Loucy (cell line): Measurements from ENCODE around the gene MYCBPAP.

Source experiments
- H2AFZ ChIP-seq: fragments of 200-600 bp; sonication (generic); 2 replicates; pipeline ENCODE4 v1.6.0; 2016; ENCODE audit warnings: antibody characterized with exemption, mild to moderate bottlenecking, low read length, moderate library complexity
- H3F3A ChIP-seq: fragments of 200-600 bp; 2 replicates; pipeline ENCODE4 v1.6.0; 2016; ENCODE audit warnings: antibody characterized with exemption, low read depth, mild to moderate bottlenecking
- H3K27me3 ChIP-seq: fragments of 200-600 bp; sonication (generic); 2 replicates; pipeline ENCODE4 v1.6.1; 2014; ENCODE audit warnings: low read length, mild to moderate bottlenecking; ENCODE audit not compliant: insufficient read depth, poor library complexity, severe bottlenecking
- H3K36me3 ChIP-seq: fragments of 200-600 bp; sonication (generic); 2 replicates; pipeline ENCODE4 v1.6.1; 2016; ENCODE audit warnings: low read length; ENCODE audit not compliant: insufficient read depth
- H3K4me1 ChIP-seq: fragments of 200-600 bp; sonication (generic); 2 replicates; pipeline ENCODE4 v1.5.1; 2014; ENCODE audit warnings: low read length, mild to moderate bottlenecking; ENCODE audit not compliant: insufficient read depth, poor library complexity, severe bottlenecking
- H3K4me2 ChIP-seq: fragments of 200-600 bp; sonication (generic); 2 replicates; pipeline ENCODE4 v1.6.0; 2014; ENCODE audit warnings: antibody characterized with exemption, low read length, low read depth, mild to moderate bottlenecking; ENCODE audit not compliant: poor library complexity, severe bottlenecking
- H3K4me3 ChIP-seq: fragments of 200-600 bp; sonication (generic); 2 replicates; pipeline ENCODE4 v1.5.1; 2014; ENCODE audit warnings: low read length, mild to moderate bottlenecking, mixed read lengths; ENCODE audit not compliant: poor library complexity, severe bottlenecking
- H3K79me2 ChIP-seq: fragments of 200-600 bp; sonication (generic); 2 replicates; pipeline ENCODE4 v1.6.1; 2014; ENCODE audit warnings: low read length; ENCODE audit not compliant: insufficient read depth
- H3K9ac ChIP-seq: fragments of 200-600 bp; sonication (generic); 2 replicates; pipeline ENCODE4 v1.6.0; 2014; ENCODE audit warnings: mild to moderate bottlenecking, low read depth, low read length, moderate library complexity; ENCODE audit not compliant: poor library complexity, severe bottlenecking
- H3K9me2 ChIP-seq: fragments of 200-600 bp; sonication (generic); replicated peaks from 2 replicates; pipeline ENCODE4 v1.6.1; 2016; ENCODE audit warnings: low read depth, low read length, mixed read lengths
- H3K9me3 ChIP-seq: fragments of 200-600 bp; sonication (generic); 2 replicates; pipeline ENCODE4 v1.6.1; 2014; ENCODE audit warnings: mild to moderate bottlenecking, antibody characterized with exemption, low read length, low read depth; ENCODE audit not compliant: insufficient read depth
- H4K20me1 ChIP-seq: fragments of 200-600 bp; sonication (generic); 2 replicates; pipeline ENCODE4 v1.6.0; 2014; ENCODE audit warnings: antibody characterized with exemption, low read length, mild to moderate bottlenecking; ENCODE audit not compliant: insufficient read depth, poor library complexity, severe bottlenecking
- EZH2phosphoT487 ChIP-seq: fragments of 200-600 bp; IDR thresholded peaks from 2 replicates; pipeline ENCODE4 v1.6.1; 2018; ENCODE audit warnings: antibody characterized with exemption, mild to moderate bottlenecking, moderate library complexity, borderline replicate concordance
- TF ChIP-seq, protein P1 (sequence below): fragments of 200-600 bp; sonication (generic); conservative IDR thresholded peaks from 2 replicates; pipeline ENCODE4 v1.5.1; 2014; ENCODE audit warnings: mild to moderate bottlenecking, antibody characterized with exemption, low read length

MYCBPAP gene

DNA sequence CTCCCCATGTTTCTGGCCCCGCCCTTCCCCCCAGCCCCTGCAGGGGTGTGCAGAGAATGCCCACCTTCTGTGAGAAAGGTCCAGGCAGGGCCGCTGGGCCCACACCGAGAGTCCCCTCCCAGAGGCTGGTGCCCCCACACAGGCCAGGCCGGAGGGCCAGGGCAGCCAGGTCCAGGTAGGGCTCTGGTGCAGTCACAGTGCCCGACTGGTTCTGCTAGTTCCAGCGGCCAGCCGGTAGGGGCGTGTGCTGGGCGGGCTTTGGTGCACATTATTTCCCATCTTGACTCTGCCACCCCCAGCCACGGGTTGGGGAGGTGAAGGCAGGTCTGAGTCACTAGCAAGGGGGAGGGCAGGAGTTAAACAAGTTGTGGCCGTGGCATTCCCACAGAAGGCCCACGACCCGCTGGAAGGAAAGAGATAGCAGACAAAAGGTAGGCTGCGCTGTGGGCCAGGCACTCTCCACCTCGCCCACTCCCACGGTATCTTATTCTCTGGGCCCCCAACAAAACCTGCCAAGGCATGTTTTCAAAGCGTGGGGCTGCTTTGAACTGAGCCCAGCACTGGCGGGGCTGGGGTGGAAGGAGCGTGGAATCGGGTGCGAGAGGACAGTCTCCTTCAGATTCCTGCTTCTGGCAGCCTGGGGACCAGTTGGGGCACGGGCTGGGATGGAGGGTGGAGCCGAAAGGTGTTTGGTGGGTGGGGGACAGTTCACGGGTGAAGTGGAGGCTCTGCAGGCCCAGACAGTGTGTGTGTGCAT is 26.2 kb downstream of the MYCBPAP start:
- Histone ChIP-seq H2AFZ (no peak overlapping the region), H3F3A (no peaks in the 10 kb centered on the region), H3K4me3 (no peak overlapping the region), H3K4me2 (no peak overlapping the region), H3K4me1 (no peaks in the 10 kb centered on the region), H3K9ac (no peak overlapping the region), H3K9me3 (no peaks in the 10 kb centered on the region), H3K36me3 (no peaks in the 10 kb centered on the region), H4K20me1 (no peaks in the 10 kb centered on the region), H3K27me3 (no peaks in the 10 kb centered on the region), H3K9me2 (no peaks in the 10 kb centered on the region), H3K79me2 (no peaks in the 10 kb centered on the region)
- TF ChIP-seq EZH2phosphoT487, result no peak
- TF ChIP-seq, protein P1, sequence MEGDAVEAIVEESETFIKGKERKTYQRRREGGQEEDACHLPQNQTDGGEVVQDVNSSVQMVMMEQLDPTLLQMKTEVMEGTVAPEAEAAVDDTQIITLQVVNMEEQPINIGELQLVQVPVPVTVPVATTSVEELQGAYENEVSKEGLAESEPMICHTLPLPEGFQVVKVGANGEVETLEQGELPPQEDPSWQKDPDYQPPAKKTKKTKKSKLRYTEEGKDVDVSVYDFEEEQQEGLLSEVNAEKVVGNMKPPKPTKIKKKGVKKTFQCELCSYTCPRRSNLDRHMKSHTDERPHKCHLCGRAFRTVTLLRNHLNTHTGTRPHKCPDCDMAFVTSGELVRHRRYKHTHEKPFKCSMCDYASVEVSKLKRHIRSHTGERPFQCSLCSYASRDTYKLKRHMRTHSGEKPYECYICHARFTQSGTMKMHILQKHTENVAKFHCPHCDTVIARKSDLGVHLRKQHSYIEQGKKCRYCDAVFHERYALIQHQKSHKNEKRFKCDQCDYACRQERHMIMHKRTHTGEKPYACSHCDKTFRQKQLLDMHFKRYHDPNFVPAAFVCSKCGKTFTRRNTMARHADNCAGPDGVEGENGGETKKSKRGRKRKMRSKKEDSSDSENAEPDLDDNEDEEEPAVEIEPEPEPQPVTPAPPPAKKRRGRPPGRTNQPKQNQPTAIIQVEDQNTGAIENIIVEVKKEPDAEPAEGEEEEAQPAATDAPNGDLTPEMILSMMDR, result no peak

DNA sequence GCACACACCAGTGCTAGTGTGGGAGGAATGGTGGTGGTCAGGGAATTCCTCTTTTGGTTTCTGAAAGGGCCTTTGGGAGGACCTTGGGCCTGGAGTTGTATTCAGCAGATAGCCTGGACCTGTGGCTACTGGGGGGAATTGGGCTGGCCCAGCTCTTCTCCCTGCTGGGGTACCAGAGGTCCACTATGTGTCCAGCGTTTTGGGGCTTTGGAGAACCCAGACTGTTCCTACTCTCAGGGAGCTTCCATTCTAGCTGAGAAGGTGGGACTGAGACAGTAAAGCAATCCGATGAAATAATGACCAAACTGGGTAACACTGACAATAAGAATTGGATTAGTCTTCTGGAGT is 26.7 kb downstream of the MYCBPAP start:
- Histone ChIP-seq H3K27me3 (no peaks in the 10 kb centered on the region), H3F3A (no peaks in the 10 kb centered on the region), H4K20me1 (no peaks in the 10 kb centered on the region), H3K4me1 (no peaks in the 10 kb centered on the region), H3K4me2 (no peak overlapping the region), H3K9ac (no peak overlapping the region), H2AFZ (no peak overlapping the region), H3K79me2 (no peaks in the 10 kb centered on the region), H3K36me3 (no peaks in the 10 kb centered on the region), H3K9me2 (no peaks in the 10 kb centered on the region), H3K4me3 (no peak overlapping the region), H3K9me3 (no peaks in the 10 kb centered on the region)
- TF ChIP-seq, protein P1, result no peak
- TF ChIP-seq EZH2phosphoT487, result no peak

DNA sequence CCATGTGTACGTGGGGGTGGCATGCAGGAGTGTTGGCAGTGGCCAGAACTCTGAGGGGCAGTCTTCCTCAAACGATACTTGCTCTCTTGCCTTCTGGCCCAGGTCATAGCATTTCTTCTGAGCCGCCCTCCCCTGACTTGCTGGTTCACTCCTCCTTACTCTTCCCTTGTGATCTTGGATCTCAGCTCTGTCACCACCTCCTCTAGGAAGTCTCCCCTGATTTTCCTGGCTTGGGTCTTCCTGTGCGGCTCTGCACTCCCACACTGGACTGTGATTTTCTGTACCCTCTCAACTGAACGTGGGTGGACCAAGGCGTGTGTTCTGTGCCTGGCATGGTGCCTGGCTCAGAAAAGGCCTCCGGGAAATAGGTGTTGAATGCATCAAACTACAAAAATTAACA is 27.2 kb downstream of the MYCBPAP start:
- no peaks in the 10 kb centered on the region for H3F3A ChIP-seq
- no peaks in the 10 kb centered on the region for H3K27me3 ChIP-seq
- H3K4me1 ChIP-seq, result no peaks in the 10 kb centered on the region
- H3K9me2 ChIP-seq, result no peaks in the 10 kb centered on the region
- H3K36me3 ChIP-seq, result no peaks in the 10 kb centered on the region
- H3K9ac ChIP-seq, result no peak overlapping the region
- no peaks in the 10 kb centered on the region for H4K20me1 ChIP-seq
- TF ChIP-seq, protein P1, result no peak
- no peak for TF ChIP-seq EZH2phosphoT487
- H3K4me2 ChIP-seq, result no peak overlapping the region
- H3K4me3 ChIP-seq, result no peak overlapping the region
- no peak overlapping the region for H2AFZ ChIP-seq
- no peaks in the 10 kb centered on the region for H3K79me2 ChIP-seq
- H3K9me3 ChIP-seq, result no peaks in the 10 kb centered on the region
